ENCODE measurements around the gene APOBEC2.
A peak's percentile ranks its signal among the peaks of the same experiment; 100 is the strongest.

APOBEC2 gene

GRCh38 chr6:41061196-41061726 is 8.3 kb downstream of the APOBEC2 start:
- DNase-seq (ENCODE audit: low spot score): no peak

- no peak for DNase-seq (ENCODE audit: low spot score)
These were observed 9.1 kb downstream of the APOBEC2 start for GRCh38 chr6:41062056-41062455.

DNA sequence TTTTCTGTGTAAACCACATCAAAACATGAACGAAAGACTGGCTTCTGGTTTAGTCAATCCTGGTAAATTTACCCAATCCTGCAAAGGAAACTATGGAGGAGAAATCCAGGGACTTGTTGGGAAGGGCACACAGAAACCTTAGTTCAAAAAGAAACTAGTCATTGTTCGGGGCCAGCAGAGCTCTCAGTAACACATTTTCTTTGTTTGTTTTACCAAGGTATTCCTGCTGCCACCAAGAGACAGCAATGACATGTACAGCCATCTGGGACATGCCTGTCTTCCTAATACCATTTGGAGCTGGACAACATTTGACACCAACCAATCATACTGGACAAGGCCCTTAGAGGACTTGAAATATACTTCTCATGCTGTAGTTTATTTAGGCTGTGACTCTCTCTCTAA is 10.9 kb downstream of the APOBEC2 start:
- no peak for DNase-seq (ENCODE audit: low spot score)

DNA sequence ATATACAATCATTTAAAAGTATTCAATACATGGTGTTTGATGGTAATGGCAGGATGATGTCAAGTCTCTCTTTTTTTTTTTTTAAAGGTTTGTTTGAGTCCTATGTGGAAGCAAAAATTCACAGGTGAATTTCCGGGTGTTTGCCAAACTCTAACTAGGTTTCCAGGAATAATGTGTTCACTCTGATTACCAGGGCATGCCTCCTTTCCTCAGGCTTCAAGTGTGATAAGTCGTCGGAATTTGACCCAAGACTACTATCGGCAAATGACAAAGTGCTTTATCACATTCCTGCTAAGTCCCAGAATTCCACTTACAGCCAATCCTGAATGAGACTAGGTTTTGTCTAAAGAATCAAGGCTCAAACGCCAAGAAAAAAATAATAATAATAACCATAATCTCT is 11.8 kb downstream of the APOBEC2 start:
- no peak for DNase-seq (ENCODE audit: low spot score)

GRCh38 chr6:41065550-41066026 is 12.6 kb downstream of the APOBEC2 start:
- no peak for DNase-seq (ENCODE audit: low spot score)

GRCh38 chr6:41066867-41067304 is 13.9 kb downstream of the APOBEC2 start:
- no peak for DNase-seq (ENCODE audit: low spot score)

DNA sequence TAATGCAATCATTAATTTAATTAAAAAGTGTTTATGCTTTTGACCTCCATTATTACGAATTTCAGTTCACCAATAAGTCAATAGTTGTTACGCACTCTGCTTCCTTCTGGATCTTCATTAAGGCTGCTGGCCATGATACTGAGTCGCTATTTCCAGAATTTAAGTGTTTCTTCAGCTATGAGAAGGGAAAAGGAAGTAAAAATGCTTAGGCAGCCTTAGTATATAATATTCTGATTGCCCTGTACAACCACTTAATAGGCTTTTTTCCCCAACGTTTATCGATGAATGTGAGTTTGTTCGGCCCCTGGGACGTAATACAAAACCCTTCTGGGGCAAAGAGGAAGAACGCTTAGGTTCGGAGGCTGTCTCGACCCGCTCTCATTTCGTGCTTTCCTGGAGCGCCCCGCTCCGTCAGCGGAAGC is 18.5 kb downstream of the APOBEC2 start:
- DNase-seq (ENCODE audit: low spot score): no peak

DNA sequence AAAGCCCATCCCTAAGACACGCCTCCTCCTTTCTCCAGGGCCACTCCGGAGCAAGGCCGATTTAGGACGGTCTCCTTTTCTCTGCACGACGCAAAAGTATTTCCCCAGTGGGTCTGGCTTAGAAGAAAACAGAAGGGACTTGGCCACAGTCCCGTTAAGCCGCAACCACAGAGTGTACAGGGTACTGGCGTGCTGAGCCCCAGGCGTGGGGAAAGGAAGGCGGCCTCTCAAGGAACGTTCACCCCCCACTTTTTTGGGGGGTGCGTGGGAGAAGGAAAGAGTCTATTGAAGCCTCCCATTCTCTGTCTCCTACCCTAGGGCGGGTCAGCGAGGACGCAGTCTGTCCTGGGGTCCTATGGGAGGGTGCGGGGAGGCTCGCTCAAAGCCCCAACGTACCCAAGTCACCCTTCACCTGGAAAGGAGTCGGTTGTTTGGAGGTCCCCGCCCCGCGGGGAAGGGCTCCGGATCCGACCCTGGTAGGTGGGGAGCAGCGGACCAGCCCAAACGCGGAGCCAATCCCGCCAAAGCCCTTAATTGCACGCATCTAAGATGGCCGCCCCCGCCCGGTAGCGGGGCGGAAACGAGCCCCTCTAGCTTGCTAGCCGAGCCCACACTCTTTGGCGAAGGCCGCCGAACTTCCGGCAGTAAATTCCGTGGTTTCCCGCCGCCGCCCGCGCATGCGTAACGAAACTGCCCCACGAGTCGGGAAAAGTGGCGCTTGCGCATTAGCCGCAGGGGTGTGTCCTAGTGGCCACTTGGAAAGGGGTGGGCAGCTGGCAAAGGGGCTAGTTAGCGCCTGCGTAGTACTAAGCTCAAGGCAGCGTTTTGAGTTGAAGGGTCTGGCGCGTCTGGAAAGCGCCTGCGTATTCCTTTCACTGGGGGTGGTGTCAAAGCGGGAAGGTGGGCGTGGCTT is 19.2 kb downstream of the APOBEC2 start, which contains the start of gene OARD1:
Gene OARD1, minus strand, starts transcription at position 434 of the 913 bp plus-strand sequence. CDS start 722 bp downstream, outside the sequence.
- peak; percentile 70 for DNase-seq (ENCODE audit: low spot score)

DNA sequence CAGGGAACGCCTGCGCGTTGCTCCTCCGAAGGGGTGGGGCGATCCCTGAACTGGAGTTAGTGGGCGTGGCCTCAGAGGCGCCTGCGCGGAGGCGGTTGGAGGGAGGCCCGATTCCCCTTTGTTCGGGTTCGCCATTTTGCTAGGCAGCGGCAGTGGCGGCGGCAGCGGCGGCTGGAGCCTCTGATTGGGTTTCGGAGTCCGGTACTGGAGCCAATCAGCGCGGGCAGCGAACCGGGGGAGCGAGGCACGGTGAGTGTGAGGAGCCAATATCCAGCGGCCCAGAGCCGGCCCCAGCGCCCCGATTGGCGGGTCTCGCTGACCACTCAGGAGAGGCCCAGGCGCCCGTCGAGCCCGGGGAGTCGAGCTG is 19.8 kb downstream of the APOBEC2 start, which contains the start of gene NFYA:
Gene NFYA, plus strand, starts transcription at position 139 of the 367 bp plus-strand sequence. CDS start 6,116 bp downstream, outside the sequence.
- peak; percentile 80 for DNase-seq (ENCODE audit: low spot score)

DNA sequence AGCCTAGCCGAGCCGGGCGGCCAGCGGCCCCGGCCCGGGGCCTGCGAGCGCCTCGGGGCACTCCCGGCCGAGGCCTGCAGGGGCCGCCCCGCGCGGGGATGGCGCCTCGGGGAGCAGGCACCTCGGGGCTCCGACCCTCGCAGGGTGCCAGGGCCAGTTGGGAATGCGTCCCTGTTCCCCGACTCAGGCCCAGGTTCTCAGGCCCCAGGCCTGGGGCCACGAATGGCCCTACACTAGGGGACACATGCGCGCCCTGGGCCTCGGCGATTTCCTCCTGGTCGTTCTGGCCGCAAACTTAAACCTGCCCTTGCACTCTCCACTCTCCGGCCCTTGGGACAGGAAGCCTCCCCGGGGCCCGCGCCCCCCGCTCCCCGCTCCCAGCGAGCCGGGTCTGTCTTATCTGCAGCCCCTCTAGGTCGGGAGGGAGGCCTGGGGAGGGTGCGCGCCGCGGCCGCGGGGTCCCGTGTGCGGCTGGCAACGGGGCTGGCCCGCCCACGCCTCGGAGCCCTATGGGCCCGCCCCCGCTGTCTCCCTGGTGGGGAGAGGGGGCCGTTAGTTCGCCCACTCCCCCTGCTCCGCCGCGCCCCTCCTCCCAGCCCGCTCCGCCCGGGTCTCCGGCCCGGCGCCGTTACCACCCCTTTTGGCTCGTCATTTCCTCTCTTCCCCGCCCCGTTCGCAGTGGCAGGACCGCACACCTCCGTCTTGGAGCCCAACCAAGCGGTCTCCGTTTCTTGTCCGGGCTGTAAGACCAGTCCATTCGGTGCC is 20.4 kb downstream of the APOBEC2 start:
- peak; percentile 44 for DNase-seq (ENCODE audit: low spot score)

- DNase-seq (ENCODE audit: low spot score): no peak
These were observed 21.1 kb downstream of the APOBEC2 start for GRCh38 chr6:41073968-41074691.

- DNase-seq (ENCODE audit: low spot score): no peak
These were observed 21.9 kb downstream of the APOBEC2 start for GRCh38 chr6:41074692-41075436.

DNA sequence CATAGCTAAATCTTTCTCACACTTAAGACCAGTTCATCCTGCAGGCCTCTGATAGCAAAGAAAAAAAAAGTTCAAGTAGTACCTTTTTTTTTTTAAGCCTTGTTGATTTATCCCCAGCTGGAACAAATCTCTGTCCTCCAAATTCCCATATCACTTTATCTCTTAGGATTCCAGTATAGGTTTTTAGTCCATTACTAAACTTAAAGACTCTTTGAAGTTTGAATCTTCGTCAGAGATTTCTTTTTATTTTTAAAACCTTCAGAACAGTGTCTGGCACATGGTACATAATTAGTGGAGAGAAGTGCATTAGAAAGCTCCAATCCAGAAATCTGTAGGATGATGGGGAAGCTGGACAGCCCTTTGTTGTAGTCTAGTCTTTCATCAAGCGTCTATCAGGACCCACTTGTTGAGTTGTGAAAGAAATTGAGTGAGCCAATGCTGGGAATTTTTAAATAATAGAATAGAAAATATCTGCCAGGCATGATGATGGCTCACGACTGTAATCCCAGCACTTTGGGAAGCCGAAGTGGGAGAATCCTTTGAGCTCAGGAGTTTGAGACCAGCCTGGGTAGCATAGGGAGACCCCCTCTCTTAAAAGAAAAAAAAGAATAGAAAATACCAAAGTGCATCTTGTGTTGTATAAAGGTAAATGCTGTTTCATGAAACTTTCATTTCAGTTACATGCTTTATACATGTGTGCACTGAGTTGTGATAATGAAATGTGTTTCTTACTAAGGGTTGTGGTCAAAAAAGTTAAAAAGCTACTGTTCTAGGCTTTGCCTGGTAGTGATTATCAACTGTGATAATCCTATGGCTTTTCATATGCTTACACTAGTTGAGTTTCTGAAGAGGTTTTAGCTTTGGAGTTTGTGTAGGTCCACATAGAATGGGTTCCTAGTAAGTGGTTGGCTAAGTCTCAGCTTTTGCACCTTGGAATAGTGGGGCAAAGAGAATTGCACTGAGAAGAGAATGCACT is 22.9 kb downstream of the APOBEC2 start:
- no peak for DNase-seq (ENCODE audit: low spot score)

- DNase-seq (ENCODE audit: low spot score): no peak
These were observed 24.5 kb downstream of the APOBEC2 start for GRCh38 chr6:41077536-41077935.

DNA sequence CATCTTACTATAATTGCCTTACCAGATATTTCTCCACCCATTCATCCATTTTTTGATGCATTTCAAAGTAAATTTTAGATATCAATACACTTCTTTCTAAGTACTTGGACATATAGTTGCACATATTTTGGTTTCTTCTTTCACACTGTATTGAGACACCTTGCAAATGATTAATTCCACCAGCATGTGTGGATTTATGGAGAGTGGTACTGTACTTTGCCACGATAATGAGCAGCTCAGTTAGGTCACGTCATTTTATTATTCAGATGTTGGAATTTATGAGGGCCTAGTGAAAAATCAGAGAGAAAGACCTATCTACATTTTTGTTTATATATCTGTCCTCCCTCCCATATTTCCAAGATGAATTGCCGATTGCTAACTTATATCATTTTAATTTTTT is 25.1 kb downstream of the APOBEC2 start:
- DNase-seq (ENCODE audit: low spot score): no peak

DNA sequence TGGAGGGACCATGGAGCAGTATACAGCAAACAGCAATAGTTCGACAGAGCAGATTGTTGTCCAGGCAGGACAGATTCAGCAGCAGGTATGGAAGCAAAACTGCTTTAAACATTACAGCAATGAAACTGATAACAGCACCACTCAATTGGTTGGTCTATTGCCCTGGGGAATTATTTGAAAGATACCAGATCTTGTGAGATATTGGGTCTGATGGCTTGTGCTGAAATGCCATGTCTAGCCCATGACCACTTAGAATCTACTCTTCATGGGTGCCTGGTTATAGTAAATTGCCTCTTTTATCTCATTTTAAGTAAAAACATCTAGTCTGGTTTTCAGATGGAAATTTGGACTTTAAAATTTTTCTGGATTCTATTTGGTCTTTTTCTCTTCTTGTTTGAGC is 26.1 kb downstream of the APOBEC2 start:
- DNase-seq (ENCODE audit: low spot score): no peak

- DNase-seq (ENCODE audit: low spot score): no peak
These were observed 27.6 kb downstream of the APOBEC2 start for GRCh38 chr6:41080621-41081020.

- DNase-seq (ENCODE audit: low spot score): no peak
These were observed 30.1 kb downstream of the APOBEC2 start for GRCh38 chr6:41083072-41083471.

GRCh38 chr6:41085182-41085581 is 32.2 kb downstream of the APOBEC2 start:
- DNase-seq (ENCODE audit: low spot score): no peak

GRCh38 chr6:41088451-41088850 is 35.4 kb downstream of the APOBEC2 start:
- DNase-seq (ENCODE audit: low spot score): no peak
